ENCODE data around the gene SLC1A4. TPM values are rescaled to one million over a fixed set of nuclear protein-coding genes. Genes with fewer than 3 reads are reported as not detected.

The SLC1A4 gene
- total RNA-seq, 2 experiments from 2014 or later, result 26.8 to 27.0 TPM

DNA sequence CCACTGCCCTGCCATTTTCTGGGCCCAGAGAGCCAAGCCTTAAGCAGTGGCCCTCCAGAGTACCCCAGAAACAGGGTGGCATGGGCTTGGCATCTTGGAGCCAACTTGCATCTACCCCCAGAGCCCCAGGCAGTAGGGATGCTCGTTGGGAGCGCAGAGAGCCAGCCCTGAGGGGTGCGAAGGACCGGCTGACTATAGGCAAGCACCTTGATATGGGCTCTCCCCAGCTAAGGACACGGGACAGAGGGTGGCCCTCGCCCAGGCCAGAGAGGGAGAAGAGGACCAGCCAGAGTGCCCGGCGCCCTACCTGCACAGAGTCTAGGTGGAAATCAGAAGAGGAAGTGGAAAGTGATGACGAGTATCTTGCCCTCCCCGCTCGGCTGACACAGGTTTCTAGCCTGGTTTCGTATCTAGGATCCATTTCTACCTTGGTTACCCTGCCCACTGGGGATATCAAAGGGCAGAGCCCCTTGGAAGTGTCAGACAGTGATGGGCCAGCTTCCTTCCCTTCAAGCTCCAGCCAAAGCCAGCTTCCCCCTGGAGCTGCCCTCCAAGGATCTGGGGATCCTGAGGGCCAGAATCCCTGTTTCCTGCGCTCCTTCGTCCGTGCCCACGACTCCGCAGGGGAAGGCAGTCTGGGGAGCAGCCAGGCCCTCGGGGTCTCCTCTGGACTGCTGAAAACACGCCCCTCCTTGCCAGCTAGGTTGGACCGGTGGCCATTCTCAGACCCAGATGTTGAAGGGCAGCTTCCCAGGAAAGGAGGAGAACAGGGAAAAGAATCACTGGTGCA is 83.2 kb downstream of the SLC1A4 start:
- POLR2A ChIA-PET, result no interaction called here
- Mint-ChIP-seq H3K27ac (peak overlapping the region; percentile 56), H3K36me3 (peaks cover 2% of the 10 kb centered on the region), H3K27me3 (no peaks in the 10 kb centered on the region), H3K4me1 (peaks cover 16% of the 10 kb centered on the region), H3K9me3 (no peaks in the 10 kb centered on the region), H3K4me3 (no peak overlapping the region)
- DNase-seq (no peak), ATAC-seq (ENCODE audit: low read depth) (no peak)

Other genes starting within 250 kb of the SLC1A4 start
- 10 to 100 TPM; 20.9 to 22.8 TPM for gene CEP68, start 67.0 kb downstream of the SLC1A4 start, total RNA-seq
- gene RAB1A, start 140.7 kb downstream of the SLC1A4 start, total RNA-seq, result 10 to 100 TPM; 55.5 to 61.9 TPM
- gene ACTR2, start 238.4 kb downstream of the SLC1A4 start, total RNA-seq, result 100 to 1,000 TPM; 382 to 399 TPM

Data from activated naive CD8-positive, alpha-beta T cell treated with anti-CD3 and anti-CD28 coated beads, Interleukin-2, amount 10 ng/mL, durations not matched to agents 7 days and 5 days (primary cell).